ENCODE measurements around the gene GMCL1.

The GMCL1 gene

GRCh38 chr2:69923116-69923515 is 93.7 kb downstream of the GMCL1 start:
- DNase-seq (ENCODE audit: low read depth in 3 of 3, low spot score in 1 of 3): no peak

DNA sequence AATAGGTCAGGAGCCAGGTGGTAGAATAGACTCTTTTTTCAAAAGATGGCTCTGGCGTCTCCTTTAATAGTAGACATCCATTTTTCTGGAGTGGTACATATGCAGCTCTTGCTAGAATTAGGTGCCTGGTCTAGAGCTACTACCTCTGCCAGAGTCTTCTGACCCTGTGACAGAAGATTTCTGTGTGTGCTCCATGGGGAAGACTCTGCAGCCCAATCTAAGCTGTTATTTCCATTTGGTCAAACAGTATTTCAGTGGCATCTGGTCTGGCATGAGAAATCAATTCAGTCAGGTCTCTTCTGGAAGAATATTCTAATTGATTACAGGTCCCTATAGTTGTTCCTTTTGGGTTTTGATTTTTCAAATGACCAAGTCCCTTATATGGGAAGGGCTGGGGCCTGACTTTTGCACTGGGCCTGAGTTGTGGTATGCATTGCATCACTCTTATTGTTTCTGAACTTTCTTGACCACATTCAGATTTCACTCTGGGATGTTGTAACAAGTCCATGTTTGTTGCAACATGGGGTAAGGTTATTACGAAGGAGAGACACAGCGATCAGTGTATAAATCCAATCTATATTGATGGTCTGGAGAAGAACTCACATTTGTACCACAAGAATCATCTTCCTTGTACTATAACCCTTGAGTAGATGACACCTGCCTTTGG is 97.5 kb downstream of the GMCL1 start:
- DNase-seq (ENCODE audit: low read depth in 3 of 3, low spot score in 1 of 3): no peak
